H1 (cell line): ENCODE data around the gene MEP1B. TPM values are rescaled to one million over a fixed set of nuclear protein-coding genes. Genes with fewer than 3 reads are reported as not detected.

ENCODE experiments used
- CTBP2 ChIP-seq: IDR thresholded peaks from 2 replicates; pipeline ENCODE4 v1.7.0; 2011; ENCODE audit warnings: borderline replicate concordance, mild to moderate bottlenecking, moderate library complexity, mixed read lengths, low read length; ENCODE audit not compliant: insufficient read depth, insufficient read length
- EP300 ChIP-seq, 2 experiments: IDR thresholded peaks; 1 replicate in 1 of 2; 2 replicates in 1 of 2; pipeline ENCODE4 v1.6.1; 2011 to 2012; ENCODE audit warnings: low read depth in 2 of 2, low read length in 2 of 2, mild to moderate bottlenecking in 2 of 2, borderline replicate concordance in 1 of 2, inconsistent platforms in 1 of 2, moderate library complexity in 1 of 2
- EZH2 ChIP-seq: fragments of 200-600 bp; sonication (generic); IDR thresholded peaks from 2 replicates; pipeline ENCODE4 v1.7.1; 2012; ENCODE audit warnings: low read depth, mild to moderate bottlenecking, moderate library complexity, low read length, inconsistent platforms; ENCODE audit not compliant: severe bottlenecking
- HDAC6 ChIP-seq: IDR thresholded peaks from one replicate; pipeline ENCODE4 v1.7.1; 2012; ENCODE audit warnings: low read depth, mild to moderate bottlenecking, inconsistent platforms, low read length, moderate library complexity
- POLR2A ChIP-seq, 2 experiments: IDR thresholded peaks; 1 replicate in 1 of 2; 2 replicates in 1 of 2; pipeline ENCODE4 v1.6.1; 2011; ENCODE audit warnings: low read depth in 2 of 2, low read length in 2 of 2, mild to moderate bottlenecking in 2 of 2; ENCODE audit errors: control extremely low read depth in 1 of 2
- TBP ChIP-seq: IDR thresholded peaks from 2 replicates; pipeline ENCODE4 v1.6.1; 2011; ENCODE audit warnings: low read depth, low read length, improper control_type of control experiment
- polyA plus RNA-seq, 7 experiments: library from polyadenylated mRNA; depleted of rRNA in 3 of 7; stranded (reverse) in 5 of 7; unstranded in 2 of 7; fragments of >200 nt in 5 of 7; fragments of 200-250 nt in 2 of 7; gene quantifications; 1 replicate in 5 of 7; 2 replicates in 1 of 7; 4 replicates in 1 of 7; pipeline versions ENCODE4 v1.2.1 to v1.2.3, GENCODE V29; 2011 to 2013; ENCODE audit warnings: missing spikeins in 2 of 7, mixed read lengths in 2 of 7
- total RNA-seq: library from RNA; stranded (reverse); fragmentation: NEBNext Ultra II Directional; extraction: Animal tissue kit (Norgen Biotek cat#: 25700); gene quantifications from 2 replicates; pipeline ENCODE4 v1.2.1, GENCODE V29; 2021

The MEP1B gene
- total and polyA plus RNA-seq, 2 of the 8 experiments (the other 6 are each of a cell fraction or from before 2014, with no cell fraction given), result not detected

DNA sequence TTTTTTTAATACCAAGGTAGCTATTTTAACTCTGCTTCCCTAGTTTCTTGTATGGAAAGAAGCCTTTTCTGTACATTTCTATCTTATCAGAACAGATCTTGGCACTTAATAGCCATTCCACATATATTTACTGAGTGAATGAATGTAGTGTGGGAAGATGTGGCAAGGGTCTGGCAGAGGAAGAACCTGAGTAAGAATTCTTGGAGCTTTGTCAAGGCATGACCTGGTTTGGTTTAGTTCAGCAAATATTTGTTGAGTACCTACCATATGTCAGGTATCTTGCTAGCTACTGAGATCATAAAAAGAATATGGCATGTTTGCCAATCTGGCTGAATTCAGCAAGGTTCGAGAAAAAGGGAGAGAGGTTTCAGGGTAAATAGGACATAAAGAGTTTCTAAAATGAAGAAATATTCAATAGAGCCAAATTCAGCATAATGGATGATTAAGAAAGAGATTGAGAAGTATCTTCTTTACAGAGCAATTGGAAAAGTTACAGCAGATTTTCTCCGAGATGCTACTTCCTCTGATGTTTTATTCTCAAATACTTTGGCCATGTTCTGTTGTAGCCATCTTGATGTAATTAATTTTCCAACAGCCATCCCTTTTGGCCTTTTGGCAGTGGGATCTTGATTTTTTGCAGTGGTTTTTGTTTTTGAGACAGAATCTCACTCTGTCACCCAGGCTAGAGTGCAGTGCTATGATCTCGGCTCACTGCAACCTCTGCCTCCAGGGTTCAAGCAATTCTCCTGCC lies 21.7 kb upstream of the MEP1B start (continued):
- no peak for TF ChIP-seq POLR2A (IDR thresholded peaks at IDR 0.05; ENCODE audit: control extremely low read depth in 1 of 2, low read depth in 2 of 2, low read length in 2 of 2)
- TF ChIP-seq EP300 (IDR thresholded peaks at IDR 0.05; ENCODE audit: borderline replicate concordance in 1 of 2, low read depth in 2 of 2, low read length in 2 of 2), result no peak
- no peak for TF ChIP-seq HDAC6
- no peak for TF ChIP-seq EZH2
- no peak for TF ChIP-seq TBP
- TF ChIP-seq CTBP2, result no peak
- TF ChIP-seq, all 59 proteins: peak for 0
